ENCODE measurements around the gene NFIC.

- TF ChIP-seq REST (IDR thresholded peaks at IDR 0.05) (no peak), CTCF (IDR thresholded peaks at IDR 0.05) (no peak), MAFK (IDR thresholded peaks at IDR 0.05; ENCODE audit: partially characterized antibody) (no peak), EP300 (IDR thresholded peaks at IDR 0.05) (no peak)
Observed at GRCh38 chr19:3512562-3513228, 146.3 kb downstream of the NFIC start.

All from A549 (cell line).